ENCODE data around the gene GP5.

The GP5 gene

DNA sequence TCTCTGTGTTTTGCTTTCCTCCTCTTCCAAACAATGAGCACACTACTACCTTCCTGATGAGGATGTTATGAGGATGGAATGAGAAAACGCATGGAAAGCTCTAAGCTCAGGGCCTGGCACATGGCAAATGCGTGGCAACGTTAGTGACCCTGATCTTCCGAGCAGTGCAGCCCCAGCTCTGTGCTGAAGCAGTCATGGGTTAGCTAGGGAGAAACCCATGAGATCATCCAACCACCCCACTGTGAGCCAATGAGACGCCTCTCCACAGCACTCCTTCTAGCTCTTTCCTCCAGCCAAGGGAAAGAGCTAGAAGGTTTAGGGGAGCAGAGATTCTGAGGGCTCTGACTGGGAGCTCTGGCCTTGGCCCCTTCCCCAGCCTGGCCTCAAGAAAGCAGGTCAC lies 52.4 kb downstream of the GP5 start:
- no peak for DNase-seq

DNA sequence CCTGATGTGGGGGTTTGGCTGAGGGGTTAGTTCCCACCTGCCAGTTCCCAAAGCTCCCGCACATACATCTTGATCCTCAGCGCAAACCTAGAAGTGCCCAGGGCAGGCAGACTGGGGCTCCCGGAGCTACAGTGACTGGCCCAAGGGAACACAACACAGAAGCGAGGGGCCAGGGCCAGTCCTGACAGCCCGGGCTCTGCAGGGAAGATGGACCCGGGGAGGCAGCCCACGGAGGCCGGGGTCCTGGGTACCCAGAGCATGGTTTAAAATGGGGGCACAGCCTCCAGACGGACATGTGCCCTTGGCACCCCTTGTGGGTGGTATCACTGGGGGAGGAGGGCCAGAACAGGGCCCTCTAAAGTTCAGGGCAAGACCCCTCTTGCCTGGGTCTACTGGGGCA lies 53.0 kb downstream of the GP5 start:
- DNase-seq = no peak
